CD4-positive, alpha-beta T cell (primary cell): Measurements from ENCODE around the gene SLC27A6. TPM values are rescaled to one million over a fixed set of nuclear protein-coding genes. Genes with fewer than 3 reads are reported as not detected.
A peak's percentile ranks its signal among the peaks of the same experiment; 100 is the strongest.
"Not testable (repeated sequence)": the region's sequence is repeated elsewhere in the genome, so short reads cannot be mapped to it uniquely, and the experiment has no call there.

ENCODE experiments used
- ATAC-seq: fragments of 200-7000 bp; cut with Tn5 transposase; one replicate; pipeline ENCODE4 v1.10.0; 2022; ENCODE audit warnings: mild to moderate bottlenecking; ENCODE audit not compliant: poor library complexity
- CTCF ChIA-PET: fragments of 350-600 bp; sonication (Branson Sonifier 250); formaldehyde crosslinking; loops from one replicate; lab custom pipeline; 2021; ENCODE audit warnings: antibody characterized with exemption, inconsistent platforms; lab: Charles Lee
- POLR2A ChIA-PET: fragments of 350-600 bp; sonication (Branson Sonifier 250); formaldehyde crosslinking; loops from one replicate; lab custom pipeline; 2021; ENCODE audit warnings: antibody characterized with exemption, inconsistent platforms; lab: Charles Lee
- DNase-seq, 14 experiments: peaks; one replicate each; pipeline ENCODE4 v3.0.0-alpha.2; 2013 to 2020; ENCODE audit warnings: mixed read lengths in 2 of 14
- H3K27ac ChIP-seq, 2 donors: one replicate each; pipeline versions ENCODE4 v1.5.1 to v1.7.0; 2013; ENCODE audit warnings: low read length in 2 of 2, low read depth in 1 of 2, mild to moderate bottlenecking in 1 of 2
- H3K27me3 ChIP-seq, 2 experiments: 1 replicate in 1 of 2; 2 replicates in 1 of 2; pipeline versions ENCODE4 v1.6.1 to v1.7.0; 2013; ENCODE audit warnings: low read length in 2 of 2, control low read depth in 1 of 2, mild to moderate bottlenecking in 1 of 2, moderate library complexity in 1 of 2; ENCODE audit not compliant: insufficient read depth in 2 of 2, control insufficient read depth in 1 of 2
- H3K36me3 ChIP-seq: one replicate; pipeline ENCODE4 v1.6.1; 2013; ENCODE audit warnings: low read length, control low read depth; ENCODE audit not compliant: insufficient read depth
- H3K4me1 ChIP-seq: one replicate; pipeline ENCODE4 v1.6.1; 2013; ENCODE audit warnings: low read length, control low read depth; ENCODE audit not compliant: insufficient read depth
- H3K4me3 ChIP-seq: one replicate; pipeline ENCODE4 v1.5.1; 2013; ENCODE audit warnings: mild to moderate bottlenecking, low read length, moderate library complexity
- H3K9me3 ChIP-seq, 2 experiments: 1 replicate in 1 of 2; 2 replicates in 1 of 2; pipeline versions ENCODE4 v1.6.1 to v1.7.0; 2013; ENCODE audit warnings: low read length in 2 of 2, mild to moderate bottlenecking in 2 of 2, control low read depth in 1 of 2, moderate library complexity in 1 of 2; ENCODE audit not compliant: control insufficient read depth in 1 of 2, insufficient read depth in 1 of 2
- H3K27ac Mint-ChIP-seq: one replicate; pipeline ENCODE4 v1.8.0; 2020; ENCODE audit warnings: mixed read lengths
- H3K27me3 Mint-ChIP-seq: one replicate; pipeline ENCODE4 v1.8.0; 2021; ENCODE audit warnings: mixed read lengths
- H3K36me3 Mint-ChIP-seq: one replicate; pipeline ENCODE4 v1.8.0; 2021; ENCODE audit warnings: low read depth, mixed read lengths
- H3K4me1 Mint-ChIP-seq: one replicate; pipeline ENCODE4 v1.8.0; 2021; ENCODE audit warnings: low read depth, mixed read lengths
- H3K4me3 Mint-ChIP-seq: one replicate; pipeline ENCODE4 v1.8.0; 2020; ENCODE audit warnings: mild to moderate bottlenecking, mixed read lengths
- H3K9me3 Mint-ChIP-seq: one replicate; pipeline ENCODE4 v1.8.0; 2020; ENCODE audit warnings: mixed read lengths
- CTCF ChIP-seq: fragments of 200-600 bp; IDR thresholded peaks from one replicate; pipeline ENCODE4 v1.8.0; 2022; ENCODE audit warnings: antibody characterized with exemption, mild to moderate bottlenecking
- intact Hi-C, 2 experiments: fragments of 100-400 bp; cut with DNase I in 1 of 2; cut with micrococcal nuclease in 1 of 2; formaldehyde crosslinking; loops; one replicate each; pipeline versions ENCODE4 v1.15.1 to v1.9.0; 2023 to 2025; cut with DNase I, micrococcal nuclease
- total RNA-seq, 174 experiments: library from RNA in 2 of 174; stranded (reverse) in 2 of 174; gene quantifications; one replicate each; pipeline ENCODE4 v1.2.3 and lab custom pipeline; 2021 to 2026

SLC27A6 gene
- total RNA-seq, 2 experiments from 2014 or later = not detected

GRCh38 chr5:128924299-128924698 is 41.0 kb upstream of the SLC27A6 start:
- ATAC-seq (no peak), DNase-seq (no peak)
- H3K27me3 Mint-ChIP-seq = peaks cover 9% of the 10 kb centered on the region
- no peak overlapping the region for H3K27ac Mint-ChIP-seq
- POLR2A ChIA-PET = no interaction called here
- CTCF ChIA-PET = no interaction called here
- intact Hi-C loops = no loop called here
- Histone ChIP-seq H3K27ac (no peak overlapping the region), H3K9me3 (no peaks in the 10 kb centered on the region), H3K36me3 (no peaks in the 10 kb centered on the region), H3K27me3 (peaks cover 0 to 6% of the 10 kb centered on the region in 2 experiments), H3K4me3 (no peak overlapping the region), H3K4me1 (no peaks in the 10 kb centered on the region)
- no peaks in the 10 kb centered on the region for H3K36me3 Mint-ChIP-seq
- H3K4me1 Mint-ChIP-seq = no peaks in the 10 kb centered on the region
- H3K9me3 Mint-ChIP-seq = no peaks in the 10 kb centered on the region
- TF ChIP-seq CTCF = no peak
- H3K4me3 Mint-ChIP-seq = no peak overlapping the region

DNA sequence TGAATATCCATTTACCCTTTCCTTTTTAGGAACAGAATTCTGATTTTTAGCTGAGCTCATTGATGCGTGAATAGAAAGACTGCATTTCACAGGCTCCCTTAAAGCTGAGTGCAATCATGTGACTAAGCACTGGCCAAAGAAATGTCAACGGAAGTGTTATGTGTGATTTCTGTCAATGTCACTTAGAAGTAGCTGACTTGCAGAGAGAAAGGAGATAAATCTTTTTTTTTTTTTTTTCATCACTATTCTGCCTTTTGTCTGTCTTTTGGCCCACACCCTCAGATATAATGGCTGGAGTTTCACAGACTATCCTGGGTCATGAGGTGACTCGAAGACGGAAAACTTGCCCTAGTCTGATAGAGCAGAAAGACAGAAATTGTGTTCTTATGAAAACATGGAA is 39.3 kb upstream of the SLC27A6 start:
- no peak for TF ChIP-seq CTCF
- ChIA-PET POLR2A (no interaction called here), CTCF (no interaction called here)

DNA sequence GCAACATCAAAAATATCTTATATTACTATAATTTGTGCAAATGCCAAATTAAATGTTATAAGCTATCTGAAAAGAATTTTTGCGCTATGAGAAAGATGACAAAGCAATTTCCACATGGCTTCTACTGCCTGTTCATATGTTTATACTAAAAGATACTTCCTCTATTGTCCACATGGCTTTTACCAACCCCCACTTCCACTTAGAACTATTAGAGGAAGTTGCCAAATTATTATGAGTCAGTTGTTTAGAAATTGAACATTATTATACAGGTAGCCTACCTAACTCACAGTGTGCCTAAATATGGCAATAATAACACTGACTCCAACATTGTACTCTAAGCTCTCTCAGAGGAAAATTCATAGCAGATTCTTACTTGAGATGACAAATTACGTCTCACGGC is 37.6 kb upstream of the SLC27A6 start:
- no peak for TF ChIP-seq CTCF
- intact Hi-C loops = no loop called here
- H3K27me3 ChIP-seq = peaks cover 0 to 6% of the 10 kb centered on the region in 2 experiments
- CTCF ChIA-PET = no interaction called here
- H3K4me1 ChIP-seq = no peaks in the 10 kb centered on the region
- DNase-seq (peak in 3 of 14 experiments; percentile 3 to 11 (median 9)), ATAC-seq (no peak)
- H3K4me3 ChIP-seq = no peak overlapping the region
- no peaks in the 10 kb centered on the region for H3K36me3 ChIP-seq
- H3K27ac ChIP-seq = no peak overlapping the region
- Mint-ChIP-seq H3K9me3 (no peaks in the 10 kb centered on the region), H3K27me3 (peaks cover 9% of the 10 kb centered on the region), H3K36me3 (no peaks in the 10 kb centered on the region), H3K27ac (no peak overlapping the region), H3K4me3 (no peak overlapping the region), H3K4me1 (no peaks in the 10 kb centered on the region)
- POLR2A ChIA-PET = no interaction called here
- peaks cover 0 to 6% of the 10 kb centered on the region in 2 experiments for H3K9me3 ChIP-seq

More for the DNA sequence above, 39.3 kb upstream of the SLC27A6 start:
- H3K27me3 ChIP-seq = peaks cover 0 to 6% of the 10 kb centered on the region in 2 experiments
- H3K27ac ChIP-seq = no peak overlapping the region
- Mint-ChIP-seq H3K27me3 (peaks cover 9% of the 10 kb centered on the region), H3K9me3 (no peaks in the 10 kb centered on the region), H3K27ac (no peak overlapping the region), H3K4me3 (no peak overlapping the region), H3K4me1 (no peaks in the 10 kb centered on the region), H3K36me3 (no peaks in the 10 kb centered on the region)
- no peaks in the 10 kb centered on the region for H3K36me3 ChIP-seq
- H3K4me1 ChIP-seq = no peaks in the 10 kb centered on the region
- ATAC-seq (no peak), DNase-seq (no peak)
- intact Hi-C loops = no loop called here
- H3K9me3 ChIP-seq = no peaks in the 10 kb centered on the region
- H3K4me3 ChIP-seq = no peak overlapping the region

DNA sequence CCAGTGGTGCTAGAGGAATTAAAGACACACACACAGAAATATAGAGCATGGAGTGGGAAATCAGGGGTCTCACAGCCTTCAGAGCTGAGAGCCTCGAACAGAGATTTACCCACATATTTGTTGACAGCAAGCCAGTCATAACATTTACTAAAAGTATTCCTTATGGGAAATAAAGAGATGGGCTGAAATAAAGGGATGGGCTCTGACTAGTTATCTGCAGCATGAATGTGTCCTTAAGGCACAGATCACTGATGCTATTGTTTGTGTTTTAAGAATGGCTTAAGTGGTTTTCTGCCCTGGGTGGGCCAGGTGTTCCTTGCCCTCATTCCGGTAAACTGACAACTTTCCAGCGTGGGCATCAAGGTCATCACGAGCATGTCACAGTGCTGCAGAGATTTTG is 33.1 kb upstream of the SLC27A6 start:
- DNase-seq, POLR2A ChIA-PET, H3K4me3 ChIP-seq, H3K27ac Mint-ChIP-seq, H3K9me3 Mint-ChIP-seq, H3K27ac ChIP-seq, H3K36me3 Mint-ChIP-seq, H3K4me1 Mint-ChIP-seq, ATAC-seq, H3K36me3 ChIP-seq, intact Hi-C loops, H3K4me3 Mint-ChIP-seq, CTCF ChIA-PET, H3K27me3 ChIP-seq, H3K4me1 ChIP-seq, H3K9me3 ChIP-seq: not testable (repeated sequence)
- H3K27me3 Mint-ChIP-seq = peaks cover 15% of the 10 kb centered on the region

DNA sequence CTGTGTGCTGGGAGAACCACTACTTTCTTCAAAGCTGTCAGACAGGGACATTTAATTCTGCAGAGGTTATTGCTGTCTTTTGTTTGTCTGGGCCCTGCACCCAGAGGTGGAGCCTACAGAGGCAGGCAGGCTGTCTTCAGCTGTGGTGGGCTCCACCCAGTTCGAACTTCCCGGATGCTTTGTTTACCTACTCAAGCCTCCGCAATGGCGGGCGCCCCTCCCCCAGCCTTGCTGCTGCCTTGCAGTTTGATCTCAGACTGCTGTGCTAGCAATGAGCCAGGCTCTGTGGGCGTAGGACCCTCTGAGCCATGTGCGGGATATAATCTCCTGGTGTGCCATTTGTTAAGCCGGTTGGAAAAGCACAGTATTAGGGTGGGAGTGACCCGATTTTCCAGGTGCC is 22.2 kb upstream of the SLC27A6 start:
- not testable (repeated sequence) for H3K4me1 Mint-ChIP-seq, H3K9me3 ChIP-seq

More for the DNA sequence above, 22.2 kb upstream of the SLC27A6 start:
- H3K4me1 ChIP-seq, intact Hi-C loops, H3K36me3 Mint-ChIP-seq, ATAC-seq, H3K9me3 Mint-ChIP-seq, CTCF ChIA-PET, H3K27me3 ChIP-seq, POLR2A ChIA-PET, H3K27ac Mint-ChIP-seq, H3K27ac ChIP-seq, H3K4me3 Mint-ChIP-seq, H3K36me3 ChIP-seq, DNase-seq, H3K4me3 ChIP-seq: not testable (repeated sequence)
- peaks cover 12% of the 10 kb centered on the region for H3K27me3 Mint-ChIP-seq
